ENCODE results near the gene HDAC4.
"Not testable (repeated sequence)": the region's sequence is repeated elsewhere in the genome, so short reads cannot be mapped to it uniquely, and the experiment has no call there.

HDAC4 gene

GRCh38 chr2:239093542-239093941 is 307.3 kb downstream of the HDAC4 start:
- DNase-seq: no peak

GRCh38 chr2:239092571-239093294 is 308.1 kb downstream of the HDAC4 start:
- no peak for DNase-seq

GRCh38 chr2:239089884-239090283 is 310.9 kb downstream of the HDAC4 start:
- no peak for DNase-seq

GRCh38 chr2:239087046-239087710 is 313.6 kb downstream of the HDAC4 start:
- DNase-seq: no peak

GRCh38 chr2:239086325-239087020 is 314.3 kb downstream of the HDAC4 start:
- no peak for DNase-seq

- DNase-seq: no peak
Observed at GRCh38 chr2:239085201-239085992, 315.4 kb downstream of the HDAC4 start.

- no peak for DNase-seq
Observed at GRCh38 chr2:239084007-239084406, 316.8 kb downstream of the HDAC4 start.

- DNase-seq: no peak
Observed at GRCh38 chr2:239082425-239082824, 318.4 kb downstream of the HDAC4 start.

- DNase-seq: no peak
Observed at GRCh38 chr2:239081622-239082021, 319.2 kb downstream of the HDAC4 start.

GRCh38 chr2:239081046-239081445 is 319.8 kb downstream of the HDAC4 start:
- no peak for DNase-seq

- DNase-seq: no peak
Observed at GRCh38 chr2:239079671-239080294, 321.0 kb downstream of the HDAC4 start.

GRCh38 chr2:239078128-239078924 is 322.5 kb downstream of the HDAC4 start:
- DNase-seq: no peak

- no peak for DNase-seq
Observed at GRCh38 chr2:239077260-239077659, 323.6 kb downstream of the HDAC4 start.

GRCh38 chr2:239075918-239076758 is 324.7 kb downstream of the HDAC4 start:
- peak; percentile 6 for DNase-seq

- DNase-seq: no peak
Observed at GRCh38 chr2:239073745-239074530, 326.9 kb downstream of the HDAC4 start.

GRCh38 chr2:239073270-239073669 is 327.6 kb downstream of the HDAC4 start:
- no peak for DNase-seq

GRCh38 chr2:239072786-239073185 is 328.0 kb downstream of the HDAC4 start:
- DNase-seq: no peak

- DNase-seq: no peak
Observed at GRCh38 chr2:239070466-239070865, 330.4 kb downstream of the HDAC4 start.

GRCh38 chr2:239069362-239070333 is 331.2 kb downstream of the HDAC4 start:
- DNase-seq: not testable (repeated sequence)
